IMR-90 (cell line): ENCODE results near the gene HIVEP3. TPM values are rescaled to one million over a fixed set of nuclear protein-coding genes. Genes with fewer than 3 reads are reported as not detected.

ENCODE experiments used
- ATAC-seq: fragments of 200-7000 bp; cut with Tn5 transposase; 2 replicates; pipeline ENCODE4 v1.9.1; 2020; ENCODE audit warnings: low read depth, mild to moderate bottlenecking, moderate library complexity
- BruUV-seq: library from RNA; stranded (reverse); fragments of 400-500 nt; replicated peaks from 2 replicates; lab custom pipeline; 2021; lab: Mats Ljungman, UMichigan
- CTCF ChIA-PET: fragments of 300-600 bp; formaldehyde crosslinking; extraction: SDS; loops from one replicate; lab custom pipeline; 2021; ENCODE audit warnings: antibody characterized with exemption; lab: Yijun Ruan, JAX
- POLR2A ChIA-PET: fragments of 300-600 bp; sonication (Branson Sonifier 250); formaldehyde crosslinking; loops from one replicate; lab custom pipeline; 2022; ENCODE audit warnings: antibody characterized with exemption; ENCODE audit not compliant: unreplicated experiment; lab: Charles Lee
- DNase-seq: peaks from one replicate; pipeline ENCODE4 v3.0.0; 2013
- H2AFZ ChIP-seq: replicated peaks from 2 replicates; pipeline ENCODE3; 2013; ENCODE audit warnings: low read length, mild to moderate bottlenecking; ENCODE audit not compliant: poor library complexity
- H2AK5ac ChIP-seq: 2 replicates; pipeline ENCODE4 v1.6.1; 2013; ENCODE audit warnings: low read depth, low read length, inconsistent platforms
- H2AK9ac ChIP-seq: replicated peaks from 2 replicates; pipeline ENCODE3; 2013; ENCODE audit warnings: mild to moderate bottlenecking, low read depth, low read length, moderate library complexity; ENCODE audit not compliant: poor library complexity
- H2BK120ac ChIP-seq: 2 replicates; pipeline ENCODE4 v1.6.1; 2013; ENCODE audit warnings: low read depth, low read length, inconsistent platforms
- H2BK15ac ChIP-seq: 3 replicates; pipeline ENCODE4 v1.6.1; 2013; ENCODE audit warnings: low read depth, low read length, inconsistent platforms
- H2BK20ac ChIP-seq: 2 replicates; pipeline ENCODE4 v1.6.1; 2013; ENCODE audit warnings: low read depth, mild to moderate bottlenecking, inconsistent platforms, low read length, moderate library complexity
- H2BK5ac ChIP-seq: 2 replicates; pipeline ENCODE4 v1.6.1; 2013; ENCODE audit warnings: mild to moderate bottlenecking, low read depth, low read length, inconsistent platforms; ENCODE audit not compliant: poor library complexity, severe bottlenecking
- H3K14ac ChIP-seq: replicated peaks from 2 replicates; pipeline ENCODE4 v1.6.1; 2013; ENCODE audit warnings: low read depth, low read length, inconsistent platforms
- H3K18ac ChIP-seq: 2 replicates; pipeline ENCODE4 v1.6.1; 2013; ENCODE audit warnings: low read depth, low read length, control low read depth
- H3K23ac ChIP-seq: 2 replicates; pipeline ENCODE4 v1.6.1; 2013; ENCODE audit warnings: low read depth, low read length, inconsistent platforms
- H3K27ac ChIP-seq: 2 replicates; pipeline ENCODE4 v1.5.1; 2013; ENCODE audit warnings: mild to moderate bottlenecking, control low read depth, low read length; ENCODE audit not compliant: insufficient read depth
- H3K27me3 ChIP-seq: 2 replicates; pipeline ENCODE4 v1.6.1; 2013; ENCODE audit warnings: low read length; ENCODE audit not compliant: control insufficient read depth, insufficient read depth
- H3K36me3 ChIP-seq: 2 replicates; pipeline ENCODE4 v1.6.1; 2013; ENCODE audit warnings: low read length, mixed read lengths; ENCODE audit not compliant: control insufficient read depth, insufficient read depth
- H3K4ac ChIP-seq: 2 replicates; pipeline ENCODE4 v1.6.1; 2013; ENCODE audit warnings: low read depth, low read length, inconsistent platforms
- H3K4me1 ChIP-seq: 2 replicates; pipeline ENCODE4 v1.6.1; 2013; ENCODE audit warnings: low read length, mixed read lengths; ENCODE audit not compliant: control insufficient read depth, insufficient read depth
- H3K4me2 ChIP-seq: 2 replicates; pipeline ENCODE4 v1.6.1; 2013; ENCODE audit warnings: low read depth, mild to moderate bottlenecking, control low read depth, low read length, moderate library complexity
- H3K4me3 ChIP-seq: 2 replicates; pipeline ENCODE4 v1.5.1; 2013; ENCODE audit warnings: low read depth, mild to moderate bottlenecking, control low read depth, low read length, moderate library complexity; ENCODE audit not compliant: insufficient read depth
- H3K56ac ChIP-seq: 2 replicates; pipeline ENCODE4 v1.6.1; 2013; ENCODE audit warnings: low read length, inconsistent platforms; ENCODE audit not compliant: insufficient read depth; ENCODE audit errors: extremely low read depth
- H3K79me1 ChIP-seq, 2 experiments: 2 replicates each; pipeline ENCODE4 v1.6.1; 2013; ENCODE audit warnings: low read length in 2 of 2, inconsistent platforms in 1 of 2, low read depth in 1 of 2
- H3K9ac ChIP-seq: 2 replicates; pipeline ENCODE4 v1.6.1; 2013; ENCODE audit warnings: low read depth, low read length, control low read depth
- H3K9me1 ChIP-seq: 2 replicates; pipeline ENCODE4 v1.6.1; 2013; ENCODE audit warnings: low read length, inconsistent platforms; ENCODE audit not compliant: insufficient read depth
- H3K9me3 ChIP-seq: 2 replicates; pipeline ENCODE4 v1.6.1; 2013; ENCODE audit warnings: low read length; ENCODE audit not compliant: control insufficient read depth, insufficient read depth
- H4K20me1 ChIP-seq: 2 replicates; pipeline ENCODE4 v1.6.1; 2013; ENCODE audit warnings: low read length, inconsistent platforms; ENCODE audit not compliant: insufficient read depth
- H4K5ac ChIP-seq: 2 replicates; pipeline ENCODE4 v1.6.1; 2013; ENCODE audit warnings: mild to moderate bottlenecking, low read depth, low read length, control low read depth
- H4K8ac ChIP-seq, 2 experiments: 2 replicates each; pipeline ENCODE4 v1.6.1; 2013; ENCODE audit warnings: low read depth in 2 of 2, low read length in 2 of 2, control low read depth in 1 of 2, inconsistent platforms in 1 of 2
- H4K91ac ChIP-seq: 2 replicates; pipeline ENCODE4 v1.6.1; 2013; ENCODE audit warnings: low read depth, low read length, inconsistent platforms; ENCODE audit not compliant: insufficient read depth
- BHLHE40 ChIP-seq: fragments of 150-350 bp; IDR thresholded peaks from 2 replicates; pipeline ENCODE4 v1.6.1; 2016; ENCODE audit warnings: mild to moderate bottlenecking, low read depth, low read length
- CEBPB ChIP-seq: IDR thresholded peaks from 2 replicates; pipeline ENCODE4 v1.6.1; 2012; ENCODE audit warnings: low read depth, low read length, improper control_type of control experiment
- RAD21 ChIP-seq: IDR thresholded peaks from 2 replicates; pipeline ENCODE4 v1.6.1; 2012; ENCODE audit warnings: low read length, improper control_type of control experiment
- WGBS, 2 experiments: methylation state at CpG; one replicate each; pipeline versions ENCODE4 v1.1.5 to v1.1.7; 2013; ENCODE audit warnings: missing lambda C conversion rate in 2 of 2; ENCODE audit not compliant: insufficient read length in 1 of 2; ENCODE audit errors: extremely low coverage in 2 of 2; 5-methylcytosine and 5-hydroxymethylcytosine counted together
- dilution Hi-C: fragments of 300-500 bp; cut with HindIII; formaldehyde crosslinking; loops from one replicate; pipeline ENCODE4 v1.14.3; 2018; ENCODE audit warnings: low sequenced_read_pairs; ENCODE audit not compliant: unreplicated experiment
- in situ Hi-C: fragments of 300-500 bp; cut with MboI; formaldehyde crosslinking; loops from 3 replicates; pipeline ENCODE4 v1.14.3; 2019; ENCODE audit warnings: low sequenced_read_pairs, inconsistent platforms, mixed read lengths
- intact Hi-C: fragments of 100-400 bp; cut with micrococcal nuclease; formaldehyde crosslinking; loops from 2 replicates; pipeline ENCODE4 v1.10.0; 2022
- polyA plus RNA-seq, 3 experiments: library from polyadenylated mRNA; depleted of rRNA; stranded (reverse); fragments of >200 nt; gene quantifications; 2 replicates each; pipeline ENCODE4 v1.2.3, GENCODE V29; 2012; ENCODE audit warnings: low replicate concordance in 1 of 3
- total RNA-seq: library from RNA; depleted of rRNA; stranded (reverse); fragments of >200 nt; gene quantifications from 2 replicates; pipeline ENCODE4 v1.2.3, GENCODE V29; 2012

The HIVEP3 gene
- total and polyA plus RNA-seq, 2 of the 4 experiments (the other 2 are of a cell fraction) = 1.4 to 4.0 TPM

- H3K9me3 ChIP-seq = no peaks in the 10 kb centered on the region
- WGBS, 2 experiments = 96% methylated on average over 4 of the region's 6 CpGs; no CpG with 5 or more reads in 1 of the 2 experiments
- H3K18ac ChIP-seq = no peak overlapping the region
- no peak for ATAC-seq
- BruUV-seq = no TSS peak
- H3K4me3 ChIP-seq = no peak overlapping the region
- no peak overlapping the region for H3K9ac ChIP-seq
- H3K4me1 ChIP-seq = peaks cover 6% of the 10 kb centered on the region
- H3K36me3 ChIP-seq = no peaks in the 10 kb centered on the region
- no peak overlapping the region for H4K5ac ChIP-seq
- H3K4me2 ChIP-seq = no peak overlapping the region
- no peaks in the 10 kb centered on the region; the same call in 1 of the 2 replicates for H3K27me3 ChIP-seq
- H4K8ac ChIP-seq = no peak overlapping the region
- POLR2A ChIA-PET = interaction anchor here (0.7 kb wide), 1 partner anchor 23 kb away, joined by 4 read pairs; no protein-coding TSS in a partner anchor
- no peak overlapping the region for H3K23ac ChIP-seq
- no peak overlapping the region for H2BK5ac ChIP-seq
- H2AK5ac ChIP-seq = no peak overlapping the region
- no peaks in the 10 kb centered on the region for H4K20me1 ChIP-seq
- TF ChIP-seq CEBPB = 0 out of 2 replicates have a peak, but pooled peaks have one; percentile 23
- 0 out of 2 replicates have a peak, but pooled peaks have one; percentile 15 for TF ChIP-seq RAD21
- no peak for TF ChIP-seq BHLHE40
- H2AFZ ChIP-seq = no peak overlapping the region
- dilution Hi-C loops = no loop called here
- H3K27ac ChIP-seq = no peak overlapping the region
- no peak overlapping the region for H2BK15ac ChIP-seq
- no peak overlapping the region for H2BK20ac ChIP-seq
- DNase-seq = no peak
- peaks cover 4% of the 10 kb centered on the region; the same call in 1 of the 2 replicates for H3K9me1 ChIP-seq
- in situ Hi-C loops = no loop called here
- no peak overlapping the region for H2AK9ac ChIP-seq
- intact Hi-C loops = no loop called here
- H3K14ac ChIP-seq = no peak overlapping the region
- no peak overlapping the region for H2BK120ac ChIP-seq
- no peaks in the 10 kb centered on the region for H3K79me1 ChIP-seq
- no peak overlapping the region for H4K91ac ChIP-seq
- H3K4ac ChIP-seq = no peak overlapping the region
- CTCF ChIA-PET = interaction anchor here (0.6 kb wide), 1 partner anchor 8 kb away, joined by 4 read pairs; no protein-coding TSS in a partner anchor
- H3K56ac ChIP-seq = no peak overlapping the region
Observed at GRCh38 chr1:41868241-41868998, 50.3 kb downstream of the HIVEP3 start.
